GM18909 (cell line): ENCODE measurements around the gene ZNF284.
"Not testable (repeated sequence)": the region's sequence is repeated elsewhere in the genome, so short reads cannot be mapped to it uniquely, and the experiment has no call there.

Source experiments
- ATAC-seq: cut with Tn5 transposase; IDR thresholded peaks from one replicate; pipeline ENCODE4 v1.9.1; 2021; ENCODE audit warnings: mild to moderate bottlenecking; ENCODE audit not compliant: unreplicated experiment, poor library complexity

The ZNF284 gene

GRCh38 chr19:44109458-44109857 is 37.5 kb downstream of the ZNF284 start:
- ATAC-seq: no peak

GRCh38 chr19:44111910-44112463 is 40.0 kb downstream of the ZNF284 start:
- no peak for ATAC-seq

DNA sequence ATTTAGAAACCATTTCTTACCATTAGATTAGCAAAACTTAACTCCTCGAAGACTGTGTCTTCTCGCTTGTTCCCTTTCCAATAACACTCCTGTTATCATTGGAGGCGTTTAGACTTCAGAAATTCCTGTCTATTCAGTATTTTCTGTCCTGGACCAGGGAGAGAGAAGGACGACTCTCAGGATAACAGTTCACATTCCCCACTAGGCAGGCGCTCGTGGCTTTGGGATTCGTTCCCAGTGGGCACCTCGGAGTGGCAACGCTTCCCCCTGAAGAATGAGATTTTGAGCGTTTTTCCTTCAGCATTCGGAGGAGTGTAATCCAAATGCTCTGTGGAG is 40.8 kb downstream of the ZNF284 start:
- peak; percentile 18 for ATAC-seq

DNA sequence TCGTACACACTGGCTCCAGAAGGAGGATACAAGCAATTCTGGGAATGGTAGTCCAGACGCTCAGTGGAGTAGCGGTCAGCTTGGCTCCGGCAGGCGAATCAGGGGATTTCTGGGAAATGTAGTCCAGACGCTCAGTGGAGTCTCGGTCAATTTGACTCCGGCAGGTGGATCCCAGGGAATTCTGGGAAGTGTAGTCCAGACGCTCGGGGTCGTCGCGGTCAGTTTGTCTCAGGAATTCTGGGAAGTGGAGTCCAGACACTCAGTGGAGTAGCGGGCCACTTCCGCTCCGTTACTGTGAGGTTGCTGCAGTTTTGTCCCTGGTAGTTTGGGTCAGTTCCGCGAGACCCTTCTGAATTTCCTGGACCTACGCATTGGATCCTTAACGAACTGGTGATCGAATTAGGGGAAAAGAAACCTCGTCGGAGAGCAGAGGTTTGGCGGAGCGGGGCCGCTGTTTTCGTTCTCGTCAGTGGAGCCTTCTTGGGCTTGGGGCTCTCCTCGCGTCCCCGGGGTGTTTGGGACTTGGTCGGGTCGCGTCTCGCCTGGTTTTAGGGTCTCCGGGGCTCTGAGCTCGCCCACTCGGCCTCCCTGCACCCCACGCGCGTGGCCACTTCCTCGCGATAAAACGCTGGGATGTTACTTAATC is 41.3 kb downstream of the ZNF284 start, which contains the start of gene ZNF225:
ZNF225 (plus strand) TSS at position 262 of the 646 bp plus-strand sequence. CDS start 2,429 bp downstream, outside the sequence.
- peak; percentile 91 for ATAC-seq

DNA sequence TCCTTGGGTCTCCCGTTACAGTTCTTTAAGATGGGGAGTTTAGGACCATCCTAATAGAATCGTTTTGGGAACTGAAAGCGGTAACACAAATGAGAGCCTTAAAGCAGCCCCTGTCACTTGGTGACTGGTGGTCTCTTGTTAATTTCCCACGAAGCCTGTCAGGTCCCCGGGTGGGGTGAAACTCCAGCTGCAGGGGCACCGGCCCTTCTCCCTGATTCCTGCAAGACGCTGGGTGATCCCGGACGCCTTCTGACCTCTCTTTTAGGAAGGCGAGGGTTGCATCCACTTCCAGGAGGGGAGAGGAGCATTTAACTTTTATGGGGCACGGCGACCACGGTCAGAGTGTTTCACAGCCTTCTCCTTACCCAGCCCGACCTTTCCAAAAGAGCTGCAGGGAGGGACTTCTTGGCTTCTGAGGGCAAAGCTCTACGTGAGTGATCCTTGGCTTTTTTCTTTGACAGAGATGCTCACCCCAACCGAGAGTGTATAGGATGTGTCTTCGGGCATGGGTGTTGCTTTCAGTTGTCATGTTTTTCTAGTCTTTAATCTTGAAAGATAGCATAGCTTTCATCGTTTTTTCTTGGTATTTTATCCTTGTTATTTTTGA is 41.9 kb downstream of the ZNF284 start:
- ATAC-seq: no peak

DNA sequence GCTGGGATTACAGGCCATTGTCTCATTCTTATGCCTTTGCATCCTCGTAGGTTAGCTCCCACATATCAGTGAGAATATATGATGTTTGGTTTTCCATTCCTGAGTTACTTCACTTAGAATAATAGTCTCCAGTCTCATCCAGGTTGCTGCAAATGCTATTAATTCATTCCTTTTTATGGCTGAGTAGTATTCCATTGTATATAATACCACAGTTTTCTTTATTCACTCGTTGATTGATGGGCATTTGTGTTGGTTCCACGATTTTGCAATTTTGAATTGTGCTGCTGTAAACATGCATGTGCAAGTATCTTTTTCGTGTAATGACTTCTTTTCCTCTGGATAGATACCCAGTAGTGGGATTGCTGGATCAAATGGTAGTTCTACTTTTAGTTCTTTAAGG is 49.2 kb downstream of the ZNF284 start:
- ATAC-seq: not testable (repeated sequence)

DNA sequence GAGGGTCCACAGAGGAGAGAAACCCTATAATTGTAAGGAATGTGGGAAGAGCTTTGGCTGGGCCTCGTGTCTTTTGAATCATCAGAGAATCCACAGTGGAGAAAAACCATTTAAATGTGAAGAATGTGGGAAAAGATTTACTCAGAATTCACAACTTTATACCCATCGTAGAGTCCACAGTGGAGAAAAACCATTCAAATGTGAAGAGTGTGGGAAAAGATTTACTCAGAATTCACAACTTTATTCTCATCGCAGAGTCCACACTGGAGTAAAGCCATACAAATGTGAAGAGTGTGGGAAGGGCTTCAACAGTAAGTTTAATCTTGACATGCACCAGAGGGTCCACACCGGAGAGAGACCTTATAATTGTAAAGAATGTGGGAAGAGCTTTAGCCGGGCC is 60.0 kb downstream of the ZNF284 start:
- no peak for ATAC-seq
